Neural progenitor cell (in vitro differentiated cells): ENCODE measurements around the gene ATP5PB. TPM values are rescaled to one million over a fixed set of nuclear protein-coding genes. Genes with fewer than 3 reads are reported as not detected.
A peak's percentile ranks its signal among the peaks of the same experiment; 100 is the strongest.

ENCODE experiments used
- DNase-seq: peaks from one replicate; pipeline ENCODE4 v3.0.0-alpha.2; 2016; ENCODE audit warnings: low spot score
- H2AFZ ChIP-seq: fragments of 200-600 bp; sonication (generic); replicated peaks from 2 replicates; pipeline ENCODE4 v1.6.1; 2016; ENCODE audit warnings: antibody characterized with exemption
- H3F3A ChIP-seq: fragments of 200-600 bp; sonication (generic); 2 replicates; pipeline ENCODE4 v1.6.1; 2016; ENCODE audit warnings: antibody characterized with exemption, low read depth
- H3K27ac ChIP-seq: fragments of 200-600 bp; sonication (generic); 2 replicates; pipeline ENCODE4 v1.5.1; 2016; ENCODE audit warnings: mild to moderate bottlenecking
- H3K27me3 ChIP-seq: fragments of 200-600 bp; sonication (generic); 2 replicates; pipeline ENCODE4 v1.6.1; 2016; ENCODE audit warnings: mild to moderate bottlenecking, moderate library complexity
- H3K36me3 ChIP-seq: fragments of 200-600 bp; sonication (generic); 2 replicates; pipeline ENCODE4 v1.5.1; 2016
- H3K4me1 ChIP-seq: fragments of 200-600 bp; sonication (generic); 2 replicates; pipeline ENCODE4 v1.6.1; 2016; ENCODE audit warnings: mixed run types
- H3K4me2 ChIP-seq: fragments of 200-600 bp; sonication (generic); 2 replicates; pipeline ENCODE4 v1.6.1; 2016
- H3K4me3 ChIP-seq: fragments of 200-600 bp; sonication (generic); 2 replicates; pipeline ENCODE4 v1.5.1; 2016
- H3K79me2 ChIP-seq: fragments of 200-600 bp; sonication (generic); 2 replicates; pipeline ENCODE4 v1.6.1; 2016; ENCODE audit warnings: low read depth
- H3K9ac ChIP-seq: fragments of 200-600 bp; sonication (generic); 2 replicates; pipeline ENCODE4 v1.6.1; 2016
- H3K9me3 ChIP-seq: fragments of 200-600 bp; sonication (generic); 2 replicates; pipeline ENCODE4 v1.5.1; 2016; ENCODE audit warnings: low read depth
- H4K20me1 ChIP-seq: fragments of 200-600 bp; sonication (generic); 2 replicates; pipeline ENCODE4 v1.6.1; 2016; ENCODE audit warnings: low read depth
- H3K27ac Mint-ChIP-seq: 3 replicates; pipeline ENCODE4 v1.8.0; 2021; ENCODE audit warnings: mixed read lengths
- H3K27me3 Mint-ChIP-seq: 2 replicates; pipeline ENCODE4 v1.8.0; 2022; ENCODE audit warnings: low read depth, mild to moderate bottlenecking, inconsistent platforms, moderate library complexity, mixed read lengths; ENCODE audit not compliant: insufficient read depth
- H3K36me3 Mint-ChIP-seq: 3 replicates; pipeline ENCODE4 v1.8.0; 2021; ENCODE audit warnings: mixed read lengths
- H3K4me1 Mint-ChIP-seq: 3 replicates; pipeline ENCODE4 v1.8.0; 2021; ENCODE audit warnings: mixed read lengths
- H3K4me3 Mint-ChIP-seq: 3 replicates; pipeline ENCODE4 v1.8.0; 2021; ENCODE audit warnings: mild to moderate bottlenecking, moderate library complexity, mixed read lengths
- H3K9me3 Mint-ChIP-seq: 3 replicates; pipeline ENCODE4 v1.8.0; 2020; ENCODE audit warnings: mixed read lengths
- CTCF ChIP-seq: fragments of 200-600 bp; sonication (generic); IDR thresholded peaks from 2 replicates; pipeline ENCODE4 v1.5.1; 2017; ENCODE audit warnings: antibody characterized with exemption, mild to moderate bottlenecking
- EZH2 ChIP-seq: fragments of 200-600 bp; sonication (generic); IDR thresholded peaks from 2 replicates; pipeline ENCODE4 v1.6.1; 2017; ENCODE audit warnings: antibody characterized with exemption, mild to moderate bottlenecking, moderate library complexity
- EZH2phosphoT487 ChIP-seq: fragments of 200-600 bp; sonication (generic); IDR thresholded peaks from 2 replicates; pipeline ENCODE4 v1.6.1; 2017; ENCODE audit warnings: antibody characterized with exemption
- total RNA-seq: library from RNA; depleted of rRNA; stranded (reverse); fragments of >200 nt; gene quantifications from 2 replicates; pipeline ENCODE4 v1.2.3, GENCODE V29; 2015; ENCODE audit warnings: low replicate concordance

ATP5PB gene
- total RNA-seq: 273 and 467 TPM in 2 replicates

DNA sequence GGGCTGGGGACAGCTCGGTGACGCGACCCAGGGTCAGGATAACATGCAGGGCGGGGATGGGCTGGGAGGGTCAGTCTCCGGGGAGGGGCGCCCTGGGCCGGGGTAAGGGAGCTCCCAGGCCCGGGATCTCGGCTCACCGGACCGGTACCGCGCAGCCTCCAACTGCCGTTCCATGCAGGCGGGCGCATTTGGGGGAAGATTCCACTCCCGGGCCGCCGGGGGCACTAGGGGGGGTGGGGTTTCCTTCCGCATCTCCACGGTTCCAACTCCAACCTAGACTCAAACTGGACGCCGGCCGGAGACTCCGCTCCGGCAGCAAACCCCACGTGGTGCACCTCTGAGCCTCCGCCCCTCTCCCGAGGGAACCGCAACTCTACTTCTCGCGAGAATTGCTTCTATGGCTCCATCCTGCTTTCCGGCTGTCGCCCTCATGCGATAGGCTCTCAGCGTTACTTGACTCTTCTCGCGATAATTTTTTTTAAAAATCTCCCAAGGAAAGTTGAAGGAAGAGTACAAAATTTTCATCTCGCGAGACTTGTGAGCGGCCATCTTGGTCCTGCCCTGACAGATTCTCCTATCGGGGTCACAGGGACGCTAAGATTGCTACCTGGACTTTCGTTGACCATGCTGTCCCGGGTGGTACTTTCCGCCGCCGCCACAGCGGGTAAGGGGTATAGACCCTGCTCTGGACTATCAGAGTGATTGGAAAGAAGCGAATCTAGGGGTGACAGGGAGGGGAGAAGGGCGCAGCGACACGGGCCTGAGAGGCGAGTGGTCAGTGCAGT, at the start of gene ATP5PB, which contains the start of gene WDR77:
ATP5PB (plus strand) TSS at position 547 of the 785 bp plus-strand sequence; CDS start at position 625, 78 bp downstream.
WDR77 (minus strand) TSS at position 339 of the 785 bp plus-strand sequence; CDS start at position 252, 87 bp downstream.
- peak within 1 kb of the TSS; percentile 99 for H3K4me3 Mint-ChIP-seq
- peak within 1 kb of the TSS; percentile 95 for H3K9ac ChIP-seq
- H2AFZ ChIP-seq: peak within 1 kb of the TSS; percentile 98
- H3K27ac ChIP-seq: peak within 1 kb of the TSS; percentile 80
- peak within 1 kb of the TSS; percentile 97 for H3K4me2 ChIP-seq
- no peak for TF ChIP-seq EZH2
- no peak for TF ChIP-seq EZH2phosphoT487
- TF ChIP-seq CTCF: no peak
- H3K4me3 ChIP-seq: peak within 1 kb of the TSS; percentile 98
- peaks cover 3% of the 10 kb centered on the region for H3F3A ChIP-seq
- H3K9me3 ChIP-seq: no peaks in the 10 kb centered on the region
- H3K4me1 ChIP-seq: peaks cover 15% of the 10 kb centered on the region
- DNase-seq: peak; percentile 99
- peaks cover 21% of the 10 kb centered on the region for H4K20me1 ChIP-seq
- H3K9me3 Mint-ChIP-seq: no peaks in the 10 kb centered on the region
- H3K27ac Mint-ChIP-seq: peak within 1 kb of the TSS; percentile 98
- H3K4me1 Mint-ChIP-seq: peaks cover 19% of the 10 kb centered on the region
- H3K36me3 ChIP-seq: no peaks in the 10 kb centered on the region
- H3K36me3 Mint-ChIP-seq: peaks cover 7% of the 10 kb centered on the region
- no peaks in the 10 kb centered on the region for H3K27me3 ChIP-seq
- peaks cover 81% of the 10 kb centered on the region for H3K79me2 ChIP-seq
- H3K27me3 Mint-ChIP-seq: peaks cover 3% of the 10 kb centered on the region

- peaks cover 4% of the 10 kb centered on the region for H3K4me1 ChIP-seq
These were observed 49.3 kb upstream of the ATP5PB start for GRCh38 chr1:111399792-111400610.

DNA sequence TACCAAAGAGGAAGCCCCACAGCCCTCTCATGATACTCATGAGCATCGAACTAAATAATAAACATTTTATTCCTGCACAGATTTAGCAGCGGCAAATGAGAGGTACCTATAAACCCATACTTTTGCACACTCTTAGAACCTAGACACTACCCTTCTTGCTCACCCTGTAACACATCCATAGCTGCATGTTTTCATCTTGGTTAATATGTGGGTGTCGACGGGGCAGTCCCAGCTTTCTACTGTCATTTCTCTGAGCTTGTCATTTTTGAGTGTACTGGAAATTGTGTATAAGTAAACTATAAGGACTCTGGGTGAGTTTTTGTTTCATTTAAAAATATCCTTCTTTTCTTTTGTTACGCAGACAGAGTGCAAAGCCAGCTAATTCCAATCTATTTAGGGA, 47.2 kb upstream of the ATP5PB start:
- Histone ChIP-seq H3K4me1 (peaks cover 4% of the 10 kb centered on the region), H3K36me3 (no peaks in the 10 kb centered on the region), H3K9me3 (no peaks in the 10 kb centered on the region), H2AFZ (no peak overlapping the region), H3K4me3 (no peak overlapping the region), H3K27ac (no peak overlapping the region), H3K9ac (no peak overlapping the region), H3K27me3 (no peaks in the 10 kb centered on the region), H3K79me2 (no peaks in the 10 kb centered on the region), H4K20me1 (no peaks in the 10 kb centered on the region), H3K4me2 (no peak overlapping the region), H3F3A (no peaks in the 10 kb centered on the region)
- no peaks in the 10 kb centered on the region for H3K9me3 Mint-ChIP-seq
- no peak overlapping the region for H3K27ac Mint-ChIP-seq
- TF ChIP-seq EZH2 (no peak), EZH2phosphoT487 (no peak), CTCF (no peak)
- H3K36me3 Mint-ChIP-seq: no peaks in the 10 kb centered on the region
- H3K27me3 Mint-ChIP-seq: peaks cover 2% of the 10 kb centered on the region
- no peaks in the 10 kb centered on the region for H3K4me1 Mint-ChIP-seq
- no peak for DNase-seq
- no peak overlapping the region for H3K4me3 Mint-ChIP-seq

More at GRCh38 chr1:111399792-111400610, 49.3 kb upstream of the ATP5PB start:
- TF ChIP-seq EZH2 (no peak), CTCF (peak; percentile 76), EZH2phosphoT487 (no peak)
- H2AFZ ChIP-seq: peak overlapping the region; percentile 63
- H3K79me2 ChIP-seq: no peaks in the 10 kb centered on the region
- no peaks in the 10 kb centered on the region for H3F3A ChIP-seq
- H3K4me2 ChIP-seq: no peak overlapping the region
- Mint-ChIP-seq H3K27ac (no peak overlapping the region), H3K9me3 (no peaks in the 10 kb centered on the region), H3K36me3 (no peaks in the 10 kb centered on the region), H3K27me3 (peaks cover 2% of the 10 kb centered on the region), H3K4me3 (no peak overlapping the region), H3K4me1 (no peaks in the 10 kb centered on the region)
- no peak overlapping the region for H3K9ac ChIP-seq
- DNase-seq: peak; percentile 67
- H3K9me3 ChIP-seq: no peaks in the 10 kb centered on the region
- no peak overlapping the region for H3K4me3 ChIP-seq
- H3K27me3 ChIP-seq: no peaks in the 10 kb centered on the region
- no peaks in the 10 kb centered on the region for H4K20me1 ChIP-seq
- no peaks in the 10 kb centered on the region for H3K36me3 ChIP-seq
- no peak overlapping the region for H3K27ac ChIP-seq
